Neural progenitor cell (in vitro differentiated cells): ENCODE measurements around the gene SH3BP5L. TPM values are rescaled to one million over a fixed set of nuclear protein-coding genes. Genes with fewer than 3 reads are reported as not detected.
"Not testable (repeated sequence)": the region's sequence is repeated elsewhere in the genome, so short reads cannot be mapped to it uniquely, and the experiment has no call there.

Source experiments
- DNase-seq: peaks from one replicate; pipeline ENCODE4 v3.0.0-alpha.2; 2016; ENCODE audit warnings: low spot score
- H2AFZ ChIP-seq: fragments of 200-600 bp; sonication (generic); replicated peaks from 2 replicates; pipeline ENCODE4 v1.6.1; 2016; ENCODE audit warnings: antibody characterized with exemption
- H3F3A ChIP-seq: fragments of 200-600 bp; sonication (generic); 2 replicates; pipeline ENCODE4 v1.6.1; 2016; ENCODE audit warnings: antibody characterized with exemption, low read depth
- H3K27ac ChIP-seq: fragments of 200-600 bp; sonication (generic); 2 replicates; pipeline ENCODE4 v1.5.1; 2016; ENCODE audit warnings: mild to moderate bottlenecking
- H3K27me3 ChIP-seq: fragments of 200-600 bp; sonication (generic); 2 replicates; pipeline ENCODE4 v1.6.1; 2016; ENCODE audit warnings: mild to moderate bottlenecking, moderate library complexity
- H3K36me3 ChIP-seq: fragments of 200-600 bp; sonication (generic); 2 replicates; pipeline ENCODE4 v1.5.1; 2016
- H3K4me1 ChIP-seq: fragments of 200-600 bp; sonication (generic); 2 replicates; pipeline ENCODE4 v1.6.1; 2016; ENCODE audit warnings: mixed run types
- H3K4me2 ChIP-seq: fragments of 200-600 bp; sonication (generic); 2 replicates; pipeline ENCODE4 v1.6.1; 2016
- H3K4me3 ChIP-seq: fragments of 200-600 bp; sonication (generic); 2 replicates; pipeline ENCODE4 v1.5.1; 2016
- H3K79me2 ChIP-seq: fragments of 200-600 bp; sonication (generic); 2 replicates; pipeline ENCODE4 v1.6.1; 2016; ENCODE audit warnings: low read depth
- H3K9ac ChIP-seq: fragments of 200-600 bp; sonication (generic); 2 replicates; pipeline ENCODE4 v1.6.1; 2016
- H3K9me3 ChIP-seq: fragments of 200-600 bp; sonication (generic); 2 replicates; pipeline ENCODE4 v1.5.1; 2016; ENCODE audit warnings: low read depth
- H4K20me1 ChIP-seq: fragments of 200-600 bp; sonication (generic); 2 replicates; pipeline ENCODE4 v1.6.1; 2016; ENCODE audit warnings: low read depth
- H3K27ac Mint-ChIP-seq: 3 replicates; pipeline ENCODE4 v1.8.0; 2021; ENCODE audit warnings: mixed read lengths
- H3K27me3 Mint-ChIP-seq: 2 replicates; pipeline ENCODE4 v1.8.0; 2022; ENCODE audit warnings: low read depth, mild to moderate bottlenecking, inconsistent platforms, moderate library complexity, mixed read lengths; ENCODE audit not compliant: insufficient read depth
- H3K36me3 Mint-ChIP-seq: 3 replicates; pipeline ENCODE4 v1.8.0; 2021; ENCODE audit warnings: mixed read lengths
- H3K4me1 Mint-ChIP-seq: 3 replicates; pipeline ENCODE4 v1.8.0; 2021; ENCODE audit warnings: mixed read lengths
- H3K4me3 Mint-ChIP-seq: 3 replicates; pipeline ENCODE4 v1.8.0; 2021; ENCODE audit warnings: mild to moderate bottlenecking, moderate library complexity, mixed read lengths
- H3K9me3 Mint-ChIP-seq: 3 replicates; pipeline ENCODE4 v1.8.0; 2020; ENCODE audit warnings: mixed read lengths
- EZH2 ChIP-seq: fragments of 200-600 bp; sonication (generic); IDR thresholded peaks from 2 replicates; pipeline ENCODE4 v1.6.1; 2017; ENCODE audit warnings: antibody characterized with exemption, mild to moderate bottlenecking, moderate library complexity
- EZH2phosphoT487 ChIP-seq: fragments of 200-600 bp; sonication (generic); IDR thresholded peaks from 2 replicates; pipeline ENCODE4 v1.6.1; 2017; ENCODE audit warnings: antibody characterized with exemption
- total RNA-seq: library from RNA; depleted of rRNA; stranded (reverse); fragments of >200 nt; gene quantifications from 2 replicates; pipeline ENCODE4 v1.2.3, GENCODE V29; 2015; ENCODE audit warnings: low replicate concordance
- TF ChIP-seq, protein P1 (sequence below): fragments of 200-600 bp; sonication (generic); IDR thresholded peaks from 2 replicates; pipeline ENCODE4 v1.5.1; 2017; ENCODE audit warnings: antibody characterized with exemption, mild to moderate bottlenecking

The SH3BP5L gene
- total RNA-seq, 1 donor from 2014 or later: 9.6 TPM

DNA sequence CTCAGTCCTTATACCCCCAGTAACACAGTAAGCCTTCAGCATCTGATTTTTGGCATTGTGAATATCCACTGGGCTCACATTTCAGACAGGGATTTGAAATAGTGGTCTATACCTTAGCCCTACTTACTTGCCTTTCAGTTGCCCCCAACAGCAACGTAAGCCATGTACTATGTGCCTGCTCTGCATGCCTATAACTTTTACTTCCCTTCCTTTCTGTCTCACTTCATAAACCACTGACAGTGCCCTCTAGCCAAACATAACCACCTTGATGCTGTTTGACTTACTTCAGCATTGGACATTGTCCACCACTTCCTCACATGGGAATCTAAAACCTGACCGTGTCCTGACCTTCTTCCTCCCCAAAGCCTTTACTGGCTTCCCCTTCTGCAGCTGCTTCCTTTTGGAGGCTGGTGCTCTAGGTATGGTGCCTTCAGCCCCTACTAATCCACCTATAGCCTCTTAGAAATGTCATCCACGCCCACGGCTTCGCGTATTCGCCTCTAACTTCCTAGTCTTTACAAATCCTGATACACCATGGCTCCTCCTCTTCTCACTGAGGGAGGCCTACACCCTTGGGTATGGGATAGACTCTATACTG, 8.7 kb upstream of the SH3BP5L start:
- H3K79me2 ChIP-seq: peaks cover 2% of the 10 kb centered on the region
- TF ChIP-seq EZH2: no peak
- TF ChIP-seq, protein P1, sequence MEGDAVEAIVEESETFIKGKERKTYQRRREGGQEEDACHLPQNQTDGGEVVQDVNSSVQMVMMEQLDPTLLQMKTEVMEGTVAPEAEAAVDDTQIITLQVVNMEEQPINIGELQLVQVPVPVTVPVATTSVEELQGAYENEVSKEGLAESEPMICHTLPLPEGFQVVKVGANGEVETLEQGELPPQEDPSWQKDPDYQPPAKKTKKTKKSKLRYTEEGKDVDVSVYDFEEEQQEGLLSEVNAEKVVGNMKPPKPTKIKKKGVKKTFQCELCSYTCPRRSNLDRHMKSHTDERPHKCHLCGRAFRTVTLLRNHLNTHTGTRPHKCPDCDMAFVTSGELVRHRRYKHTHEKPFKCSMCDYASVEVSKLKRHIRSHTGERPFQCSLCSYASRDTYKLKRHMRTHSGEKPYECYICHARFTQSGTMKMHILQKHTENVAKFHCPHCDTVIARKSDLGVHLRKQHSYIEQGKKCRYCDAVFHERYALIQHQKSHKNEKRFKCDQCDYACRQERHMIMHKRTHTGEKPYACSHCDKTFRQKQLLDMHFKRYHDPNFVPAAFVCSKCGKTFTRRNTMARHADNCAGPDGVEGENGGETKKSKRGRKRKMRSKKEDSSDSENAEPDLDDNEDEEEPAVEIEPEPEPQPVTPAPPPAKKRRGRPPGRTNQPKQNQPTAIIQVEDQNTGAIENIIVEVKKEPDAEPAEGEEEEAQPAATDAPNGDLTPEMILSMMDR: no peak
- no peak for TF ChIP-seq EZH2phosphoT487
- H3K4me1 ChIP-seq: peaks cover 7% of the 10 kb centered on the region
- no peaks in the 10 kb centered on the region for H3K36me3 ChIP-seq
- Mint-ChIP-seq H3K4me3 (no peak overlapping the region), H3K4me1 (peaks cover 9% of the 10 kb centered on the region), H3K27me3 (peaks cover 2% of the 10 kb centered on the region), H3K36me3 (no peaks in the 10 kb centered on the region), H3K9me3 (peaks cover 5% of the 10 kb centered on the region), H3K27ac (no peak overlapping the region)
- no peak overlapping the region for H3K9ac ChIP-seq
- H2AFZ ChIP-seq: no peak overlapping the region
- H4K20me1 ChIP-seq: no peaks in the 10 kb centered on the region
- DNase-seq: no peak
- no peak overlapping the region for H3K4me3 ChIP-seq
- H3K27me3 ChIP-seq: peaks cover 25% of the 10 kb centered on the region
- no peak overlapping the region for H3K4me2 ChIP-seq
- H3F3A ChIP-seq: peaks cover 12% of the 10 kb centered on the region
- no peak overlapping the region for H3K27ac ChIP-seq
- H3K9me3 ChIP-seq: no peaks in the 10 kb centered on the region

DNA sequence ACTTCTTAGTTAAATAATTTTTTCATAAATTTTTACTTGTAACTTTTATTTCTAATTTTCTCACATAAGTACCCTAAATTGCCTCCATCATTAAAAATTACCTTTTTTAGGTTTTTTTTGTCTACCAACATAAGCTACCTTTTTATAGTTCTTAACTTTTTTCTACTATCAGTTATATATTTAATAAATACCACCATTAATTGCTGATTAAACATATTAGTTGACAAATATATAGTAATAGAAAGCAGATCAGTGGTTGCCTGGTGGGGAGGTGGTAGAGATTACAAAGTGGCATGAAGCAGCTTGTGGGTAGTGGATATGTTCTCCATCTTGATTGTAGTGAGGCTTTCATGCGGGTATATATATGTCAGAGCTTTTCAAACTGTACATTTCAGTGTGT, 6.1 kb upstream of the SH3BP5L start:
- H3K4me2 ChIP-seq: no peak overlapping the region
- no peaks in the 10 kb centered on the region for H4K20me1 ChIP-seq
- H3K27me3 ChIP-seq: peaks cover 25% of the 10 kb centered on the region
- Mint-ChIP-seq H3K36me3 (no peaks in the 10 kb centered on the region), H3K27me3 (peaks cover 2% of the 10 kb centered on the region), H3K4me1 (peaks cover 10% of the 10 kb centered on the region), H3K9me3 (peaks cover 5% of the 10 kb centered on the region), H3K4me3 (no peak overlapping the region), H3K27ac (no peak overlapping the region)
- TF ChIP-seq, protein P1: no peak
- TF ChIP-seq EZH2 (no peak), EZH2phosphoT487 (no peak)
- H3K27ac ChIP-seq: no peak overlapping the region
- no peak overlapping the region for H2AFZ ChIP-seq
- H3K4me3 ChIP-seq: no peak overlapping the region
- peaks cover under 1% of the 10 kb centered on the region for H3F3A ChIP-seq
- no peaks in the 10 kb centered on the region for H3K36me3 ChIP-seq
- H3K4me1 ChIP-seq: peaks cover 3% of the 10 kb centered on the region
- DNase-seq: no peak
- no peaks in the 10 kb centered on the region for H3K79me2 ChIP-seq
- no peaks in the 10 kb centered on the region for H3K9me3 ChIP-seq
- no peak overlapping the region for H3K9ac ChIP-seq

DNA sequence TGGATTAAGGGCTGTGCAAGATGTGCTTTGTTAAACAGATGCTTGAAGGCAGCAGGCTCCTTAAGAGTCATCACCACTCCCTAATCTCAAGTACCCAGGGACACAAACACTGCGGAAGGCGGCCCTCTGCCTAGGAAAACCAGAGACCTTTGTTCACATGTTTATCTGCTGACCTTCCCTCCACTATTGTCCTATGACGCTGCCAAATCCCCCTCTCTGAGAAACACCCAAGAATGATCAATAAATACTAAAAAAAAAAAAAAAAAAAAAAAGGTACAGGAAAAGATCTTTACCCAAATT, 5.0 kb upstream of the SH3BP5L start:
- not testable (repeated sequence) for H4K20me1 ChIP-seq, H3K4me3 ChIP-seq, H3K36me3 ChIP-seq, H3K36me3 Mint-ChIP-seq, H3K4me1 ChIP-seq, H3K4me2 ChIP-seq, H2AFZ ChIP-seq, H3K9ac ChIP-seq, H3K9me3 ChIP-seq, H3K27ac ChIP-seq, H3K9me3 Mint-ChIP-seq, H3K27ac Mint-ChIP-seq, H3K4me3 Mint-ChIP-seq, DNase-seq, H3K79me2 ChIP-seq, H3K27me3 Mint-ChIP-seq, H3F3A ChIP-seq
- H3K27me3 ChIP-seq: peaks cover 20% of the 10 kb centered on the region
- H3K4me1 Mint-ChIP-seq: peaks cover 13% of the 10 kb centered on the region

DNA sequence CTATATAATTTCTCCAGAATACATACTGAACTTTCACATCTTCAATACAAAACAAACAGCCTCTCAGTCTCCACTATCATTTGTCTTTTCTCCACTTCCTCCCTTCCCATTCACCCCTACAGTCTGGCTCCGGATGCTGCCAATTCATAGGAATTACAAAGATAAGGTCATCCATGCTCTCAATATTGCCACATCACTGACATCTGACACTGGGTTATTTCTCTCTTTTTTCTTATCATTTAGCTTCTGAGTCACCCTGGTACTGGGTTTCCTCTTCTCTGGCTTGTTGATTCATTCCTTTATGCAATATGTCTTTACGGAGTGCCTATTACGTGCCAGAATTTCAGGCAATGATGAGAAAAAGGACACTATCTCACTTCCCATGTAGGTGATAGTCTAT, 3.1 kb upstream of the SH3BP5L start:
- peaks cover 27% of the 10 kb centered on the region for H3K4me1 Mint-ChIP-seq
- Histone ChIP-seq H3K4me1 (peaks cover 14% of the 10 kb centered on the region), H3K4me3 (no peak overlapping the region), H4K20me1 (no peaks in the 10 kb centered on the region), H3K9me3 (no peaks in the 10 kb centered on the region), H3K79me2 (peaks cover 18% of the 10 kb centered on the region), H3K36me3 (no peaks in the 10 kb centered on the region), H3F3A (peaks cover 7% of the 10 kb centered on the region), H3K27me3 (peaks cover 6% of the 10 kb centered on the region), H3K4me2 (no peak overlapping the region), H3K27ac (no peak overlapping the region), H3K9ac (no peak overlapping the region), H2AFZ (no peak overlapping the region)
- peaks cover 5% of the 10 kb centered on the region for H3K9me3 Mint-ChIP-seq
- H3K27ac Mint-ChIP-seq: no peak overlapping the region
- DNase-seq: no peak
- peaks cover 2% of the 10 kb centered on the region for H3K27me3 Mint-ChIP-seq
- peaks cover 6% of the 10 kb centered on the region for H3K36me3 Mint-ChIP-seq
- no peak overlapping the region for H3K4me3 Mint-ChIP-seq
- TF ChIP-seq EZH2: no peak
- TF ChIP-seq, protein P1: no peak
- TF ChIP-seq EZH2phosphoT487: no peak
